ENCODE results near the gene CUX1.

Gene CUX1

DNA sequence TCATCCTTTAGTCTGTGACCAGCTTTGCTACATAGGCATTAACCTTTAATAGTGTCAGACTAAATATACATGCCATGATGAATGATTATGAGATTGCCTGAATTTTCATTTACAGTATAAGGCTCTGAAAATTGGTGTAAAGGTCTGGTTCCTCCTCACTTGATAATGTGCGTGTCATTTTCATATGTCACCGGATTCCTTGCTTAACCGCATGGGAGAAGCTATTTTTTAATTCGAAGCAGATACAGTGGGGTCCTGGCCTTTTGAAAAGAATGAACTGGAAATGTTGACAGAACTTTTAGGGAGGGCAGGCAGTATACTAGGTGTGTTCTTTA lies 276.9 kb downstream of the CUX1 start:
- Mint-ChIP-seq H3K27ac (no peak overlapping the region), H3K27me3 (no peaks in the 10 kb centered on the region), H3K4me3 (no peak overlapping the region), H3K4me1 (ENCODE audit: low read depth) (no peaks in the 10 kb centered on the region), H3K9me3 (ENCODE audit: low read depth) (no peaks in the 10 kb centered on the region), H3K36me3 (peaks cover 10% of the 10 kb centered on the region)

GRCh38 chr7:102095321-102096011 lies 278.0 kb downstream of the CUX1 start:
- Mint-ChIP-seq H3K27ac (no peak overlapping the region), H3K4me3 (no peak overlapping the region), H3K36me3 (peaks cover 5% of the 10 kb centered on the region), H3K4me1 (ENCODE audit: low read depth) (no peaks in the 10 kb centered on the region), H3K9me3 (ENCODE audit: low read depth) (no peaks in the 10 kb centered on the region), H3K27me3 (no peaks in the 10 kb centered on the region)

DNA sequence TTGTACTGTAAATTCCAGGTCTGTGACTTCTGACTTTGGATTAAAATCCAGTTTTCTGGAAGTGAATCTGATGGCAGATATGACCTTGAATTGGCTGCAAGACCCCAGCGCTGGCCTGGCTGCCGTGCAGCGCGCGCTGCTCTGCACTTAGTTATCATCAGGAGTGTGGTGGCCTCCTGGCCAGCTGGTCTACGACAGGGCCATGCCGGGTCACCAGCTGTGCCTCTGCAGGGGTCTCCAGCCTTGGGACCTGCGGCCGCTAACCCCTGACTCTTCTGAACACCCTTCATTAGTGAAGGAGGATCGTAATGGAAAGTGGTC lies 278.5 kb downstream of the CUX1 start:
- no peaks in the 10 kb centered on the region for H3K27me3 Mint-ChIP-seq
- H3K4me1 Mint-ChIP-seq (ENCODE audit: low read depth) = no peaks in the 10 kb centered on the region
- no peaks in the 10 kb centered on the region for H3K9me3 Mint-ChIP-seq (ENCODE audit: low read depth)
- no peak overlapping the region for H3K4me3 Mint-ChIP-seq
- H3K27ac Mint-ChIP-seq = no peak overlapping the region
- H3K36me3 Mint-ChIP-seq = peaks cover 5% of the 10 kb centered on the region

- no peaks in the 10 kb centered on the region for H3K4me1 Mint-ChIP-seq (ENCODE audit: low read depth)
- H3K36me3 Mint-ChIP-seq = peaks cover 5% of the 10 kb centered on the region
- no peak overlapping the region for H3K27ac Mint-ChIP-seq
- no peak overlapping the region for H3K4me3 Mint-ChIP-seq
- no peaks in the 10 kb centered on the region for H3K27me3 Mint-ChIP-seq
- no peaks in the 10 kb centered on the region for H3K9me3 Mint-ChIP-seq (ENCODE audit: low read depth)
These were observed 279.4 kb downstream of the CUX1 start for GRCh38 chr7:102096706-102097427.

GRCh38 chr7:102097601-102098161 lies 280.3 kb downstream of the CUX1 start:
- Mint-ChIP-seq H3K27ac (no peak overlapping the region), H3K4me3 (no peak overlapping the region), H3K36me3 (no peaks in the 10 kb centered on the region), H3K4me1 (ENCODE audit: low read depth) (no peaks in the 10 kb centered on the region), H3K9me3 (ENCODE audit: low read depth) (no peaks in the 10 kb centered on the region), H3K27me3 (no peaks in the 10 kb centered on the region)

DNA sequence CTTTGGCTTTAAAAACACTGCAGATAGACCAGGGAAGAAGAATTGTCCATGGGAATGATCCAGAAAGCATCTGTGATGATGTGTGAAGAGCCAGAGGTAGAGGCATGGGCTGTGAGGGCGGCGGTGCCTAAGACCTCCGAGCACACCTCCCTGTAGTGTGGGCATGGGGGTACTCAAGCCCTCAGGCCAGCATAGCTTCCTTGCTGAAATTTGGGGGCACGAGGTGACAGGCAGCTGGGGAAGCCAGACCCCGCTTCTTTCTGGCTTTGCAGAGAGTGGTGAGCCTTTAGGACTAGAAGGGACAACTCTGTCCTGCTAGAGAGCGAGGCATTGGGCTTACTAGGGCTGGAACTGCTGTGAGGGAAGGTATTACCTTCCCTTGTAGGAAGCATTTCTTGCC lies 281.6 kb downstream of the CUX1 start:
- no peaks in the 10 kb centered on the region for H3K4me1 Mint-ChIP-seq (ENCODE audit: low read depth)
- H3K4me3 Mint-ChIP-seq = no peak overlapping the region
- no peaks in the 10 kb centered on the region for H3K9me3 Mint-ChIP-seq (ENCODE audit: low read depth)
- no peaks in the 10 kb centered on the region for H3K27me3 Mint-ChIP-seq
- H3K36me3 Mint-ChIP-seq = peaks cover 2% of the 10 kb centered on the region
- no peak overlapping the region for H3K27ac Mint-ChIP-seq

DNA sequence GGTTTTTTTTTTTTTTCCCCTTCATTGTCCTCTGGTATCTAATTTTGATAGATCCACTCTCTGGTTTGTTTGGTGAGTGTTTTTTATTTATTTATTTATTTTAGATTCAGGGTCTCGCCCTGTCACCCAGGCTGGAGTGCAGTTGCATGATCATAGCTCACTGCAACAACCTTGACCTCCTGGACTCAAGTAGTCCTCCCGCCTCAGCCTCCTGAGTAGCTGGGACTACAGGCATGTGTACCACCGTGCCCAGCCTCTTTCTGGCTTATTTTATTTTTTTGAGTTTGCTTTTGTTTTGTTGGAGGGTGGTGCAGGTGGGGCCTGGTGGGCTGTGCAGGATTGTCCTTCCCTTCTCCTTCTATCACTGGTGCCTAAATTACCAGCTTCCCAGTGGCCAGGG lies 282.0 kb downstream of the CUX1 start:
- H3K9me3 Mint-ChIP-seq (ENCODE audit: low read depth) = no peaks in the 10 kb centered on the region
- H3K27ac Mint-ChIP-seq = no peak overlapping the region
- no peaks in the 10 kb centered on the region for H3K27me3 Mint-ChIP-seq
- H3K4me1 Mint-ChIP-seq (ENCODE audit: low read depth) = no peaks in the 10 kb centered on the region
- H3K36me3 Mint-ChIP-seq = peaks cover 4% of the 10 kb centered on the region
- no peak overlapping the region for H3K4me3 Mint-ChIP-seq

DNA sequence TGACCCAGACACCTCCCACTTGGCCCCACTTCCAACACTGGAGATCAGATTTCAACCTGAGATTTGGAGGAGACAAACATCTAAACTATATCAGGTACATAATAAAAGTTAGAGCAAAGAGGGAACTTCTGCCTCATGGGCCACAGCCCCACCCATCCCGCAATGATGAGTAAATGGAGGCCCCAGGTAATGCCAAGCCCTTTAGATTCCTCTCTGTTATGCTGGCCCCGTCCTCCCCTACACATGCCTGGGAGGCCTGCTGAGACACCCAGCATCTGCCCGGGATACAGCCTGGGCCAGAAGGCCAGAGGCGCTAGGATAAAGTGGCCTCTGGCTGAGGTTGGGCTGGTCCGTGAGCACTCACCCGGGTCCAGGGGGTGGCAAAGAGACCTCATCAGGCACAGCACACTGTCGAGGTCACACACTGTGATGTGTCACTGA lies 283.7 kb downstream of the CUX1 start:
- Mint-ChIP-seq H3K4me1 (ENCODE audit: low read depth) (no peaks in the 10 kb centered on the region), H3K27ac (no peak overlapping the region), H3K4me3 (no peak overlapping the region), H3K9me3 (ENCODE audit: low read depth) (no peaks in the 10 kb centered on the region), H3K36me3 (peaks cover 9% of the 10 kb centered on the region), H3K27me3 (no peaks in the 10 kb centered on the region)

GRCh38 chr7:102101926-102102325 lies 284.5 kb downstream of the CUX1 start:
- Mint-ChIP-seq H3K9me3 (ENCODE audit: low read depth) (no peaks in the 10 kb centered on the region), H3K27me3 (no peaks in the 10 kb centered on the region), H3K36me3 (peaks cover 10% of the 10 kb centered on the region), H3K4me3 (no peak overlapping the region), H3K4me1 (ENCODE audit: low read depth) (no peaks in the 10 kb centered on the region), H3K27ac (no peak overlapping the region)

DNA sequence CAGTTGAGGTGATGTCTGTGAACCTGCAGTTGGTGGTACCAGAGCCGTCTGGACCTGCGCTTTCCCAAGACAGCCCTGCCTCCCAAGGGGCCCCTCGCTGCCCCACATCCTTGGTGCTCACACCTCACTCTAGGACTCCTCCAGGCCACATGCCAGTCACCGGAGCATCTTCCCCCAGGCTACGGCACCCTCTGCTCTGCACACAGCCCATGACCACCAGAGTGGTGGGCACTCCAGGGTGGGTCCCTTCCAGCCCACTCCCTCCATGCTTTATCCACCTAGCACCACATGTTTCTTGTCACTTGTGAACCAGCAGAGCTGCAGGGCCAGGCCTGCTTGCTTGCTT lies 285.6 kb downstream of the CUX1 start:
- H3K27me3 Mint-ChIP-seq = no peaks in the 10 kb centered on the region
- H3K27ac Mint-ChIP-seq = no peak overlapping the region
- H3K4me1 Mint-ChIP-seq (ENCODE audit: low read depth) = no peaks in the 10 kb centered on the region
- H3K9me3 Mint-ChIP-seq (ENCODE audit: low read depth) = no peaks in the 10 kb centered on the region
- peaks cover 11% of the 10 kb centered on the region for H3K36me3 Mint-ChIP-seq
- no peak overlapping the region for H3K4me3 Mint-ChIP-seq

DNA sequence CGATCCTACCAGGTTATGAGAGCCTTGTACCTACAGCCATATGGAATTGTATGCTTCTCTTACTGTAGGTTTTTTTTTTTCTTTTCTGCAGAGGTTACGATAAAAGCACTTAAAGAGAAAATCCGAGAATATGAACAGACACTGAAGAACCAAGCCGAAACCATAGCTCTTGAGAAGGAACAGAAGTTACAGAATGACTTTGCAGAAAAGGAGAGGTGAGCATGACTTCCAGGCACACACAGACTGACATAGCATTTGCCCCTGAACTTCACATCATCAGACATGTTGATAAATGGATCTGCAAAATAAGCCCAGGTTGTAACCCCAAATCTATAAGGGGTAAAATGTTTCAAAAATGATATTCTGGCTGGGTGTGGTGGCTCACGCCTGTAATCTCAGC lies 286.8 kb downstream of the CUX1 start:
- Mint-ChIP-seq H3K4me1 (ENCODE audit: low read depth) (no peaks in the 10 kb centered on the region), H3K4me3 (no peak overlapping the region), H3K9me3 (ENCODE audit: low read depth) (no peaks in the 10 kb centered on the region)

DNA sequence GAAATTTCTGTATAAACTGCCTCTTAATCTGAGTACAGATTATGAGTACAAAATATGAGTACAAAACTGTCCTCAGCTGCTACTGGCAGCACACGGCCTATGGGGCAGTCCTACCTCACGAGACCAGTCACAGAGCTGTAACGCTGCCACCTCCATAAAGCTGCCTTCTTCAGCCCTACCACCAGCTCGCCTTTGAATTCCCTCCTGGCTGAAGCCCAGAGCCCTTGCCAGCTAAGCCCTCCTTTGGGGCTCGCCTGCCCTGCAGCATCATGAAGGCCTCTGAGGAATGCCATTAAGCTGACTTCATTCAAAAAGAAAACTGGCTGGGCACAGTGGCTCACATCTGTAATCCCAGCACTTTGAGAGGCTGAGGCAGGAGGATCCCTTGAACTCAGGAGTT lies 289.2 kb downstream of the CUX1 start:
- H3K9me3 Mint-ChIP-seq (ENCODE audit: low read depth) = no peaks in the 10 kb centered on the region
- H3K27ac Mint-ChIP-seq = no peak overlapping the region
- H3K4me3 Mint-ChIP-seq = no peak overlapping the region
- no peaks in the 10 kb centered on the region for H3K4me1 Mint-ChIP-seq (ENCODE audit: low read depth)
- no peaks in the 10 kb centered on the region for H3K27me3 Mint-ChIP-seq
- peaks cover 11% of the 10 kb centered on the region for H3K36me3 Mint-ChIP-seq

More for the DNA sequence above, 286.8 kb downstream of the CUX1 start:
- Mint-ChIP-seq H3K27ac (no peak overlapping the region), H3K27me3 (no peaks in the 10 kb centered on the region), H3K36me3 (peaks cover 11% of the 10 kb centered on the region)

DNA sequence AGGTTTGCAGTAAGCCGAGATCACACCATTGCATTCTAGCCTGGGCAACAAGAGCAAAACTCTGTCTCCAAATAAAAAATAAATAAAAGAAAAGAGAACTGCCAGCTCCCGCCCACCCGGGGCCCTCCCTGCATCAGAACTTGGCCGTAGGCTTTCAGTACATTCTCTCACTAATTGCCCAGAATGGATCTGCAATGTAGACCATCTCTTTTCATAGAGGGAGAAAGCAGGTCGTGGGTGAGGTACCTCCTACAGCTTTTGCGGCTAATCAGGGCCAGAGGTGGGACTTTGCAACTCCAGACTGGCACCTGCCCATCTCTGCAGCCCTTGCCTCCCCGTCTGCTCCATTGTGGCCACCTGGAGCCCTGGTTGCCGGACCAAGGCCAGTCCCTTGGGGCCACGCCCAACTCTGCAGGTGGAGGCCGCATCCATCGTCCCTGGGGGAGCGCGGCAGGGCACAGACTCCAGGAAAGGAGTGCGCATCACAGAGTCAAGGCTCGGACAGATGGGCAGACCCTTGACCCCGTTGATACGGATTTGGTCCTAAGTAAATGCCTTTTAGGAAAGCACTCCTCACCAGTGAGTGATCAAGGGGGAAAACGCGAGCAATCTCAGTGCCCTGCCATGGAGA lies 290.2 kb downstream of the CUX1 start:
- H3K27ac Mint-ChIP-seq = no peak overlapping the region
- H3K4me3 Mint-ChIP-seq = no peak overlapping the region
- no peaks in the 10 kb centered on the region for H3K4me1 Mint-ChIP-seq (ENCODE audit: low read depth)
- H3K27me3 Mint-ChIP-seq = no peaks in the 10 kb centered on the region
- peaks cover 11% of the 10 kb centered on the region for H3K36me3 Mint-ChIP-seq
- H3K9me3 Mint-ChIP-seq (ENCODE audit: low read depth) = no peaks in the 10 kb centered on the region

DNA sequence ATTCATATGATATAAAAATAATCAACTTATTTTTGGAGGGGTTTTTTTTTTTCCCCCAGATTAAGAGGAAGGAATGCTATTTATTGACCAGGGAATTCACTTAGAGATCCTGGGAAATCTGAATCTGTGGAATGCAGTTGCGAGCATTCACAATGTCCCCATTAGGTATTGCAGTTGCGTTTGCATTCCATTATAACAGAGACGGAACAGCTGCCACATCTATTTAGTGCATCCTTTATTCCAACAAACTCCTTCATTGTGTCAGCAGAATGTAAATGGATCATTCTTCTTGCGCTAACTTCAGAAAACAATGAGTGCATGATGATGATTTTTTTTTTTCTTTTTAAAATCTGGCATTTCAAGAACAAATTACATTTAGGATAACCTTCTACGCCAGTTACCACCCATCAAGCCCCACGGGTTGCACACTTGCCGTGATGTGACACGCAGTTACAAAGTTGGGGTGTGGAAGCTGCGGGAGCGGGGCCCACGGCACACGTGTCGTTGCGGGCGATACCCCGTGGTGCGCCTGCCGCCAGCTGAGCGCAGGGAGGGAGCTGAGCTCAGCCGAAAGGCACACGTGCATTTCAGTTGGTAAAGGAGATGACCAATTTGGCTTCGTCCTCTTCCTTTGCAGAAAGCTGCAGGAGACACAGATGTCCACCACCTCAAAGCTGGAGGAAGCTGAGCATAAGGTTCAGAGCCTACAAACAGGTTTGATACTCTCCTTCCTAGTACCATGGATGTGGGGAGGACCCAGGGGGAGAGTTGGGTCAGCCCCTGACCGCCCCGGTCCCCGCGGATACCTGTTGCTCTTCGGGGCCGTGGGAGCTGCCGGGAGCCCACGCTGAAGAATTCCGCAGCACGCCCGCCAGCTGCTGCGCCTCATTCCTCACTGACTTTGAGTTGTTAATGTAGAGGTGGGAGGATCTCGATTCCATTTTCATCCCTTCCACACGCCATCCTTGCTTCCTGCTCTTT lies 293.9 kb downstream of the CUX1 start:
- H3K36me3 Mint-ChIP-seq = peaks cover 14% of the 10 kb centered on the region
- no peaks in the 10 kb centered on the region for H3K27me3 Mint-ChIP-seq
- H3K27ac Mint-ChIP-seq = no peak overlapping the region
- H3K4me3 Mint-ChIP-seq = no peak overlapping the region
- H3K9me3 Mint-ChIP-seq (ENCODE audit: low read depth) = no peaks in the 10 kb centered on the region
- no peaks in the 10 kb centered on the region for H3K4me1 Mint-ChIP-seq (ENCODE audit: low read depth)

DNA sequence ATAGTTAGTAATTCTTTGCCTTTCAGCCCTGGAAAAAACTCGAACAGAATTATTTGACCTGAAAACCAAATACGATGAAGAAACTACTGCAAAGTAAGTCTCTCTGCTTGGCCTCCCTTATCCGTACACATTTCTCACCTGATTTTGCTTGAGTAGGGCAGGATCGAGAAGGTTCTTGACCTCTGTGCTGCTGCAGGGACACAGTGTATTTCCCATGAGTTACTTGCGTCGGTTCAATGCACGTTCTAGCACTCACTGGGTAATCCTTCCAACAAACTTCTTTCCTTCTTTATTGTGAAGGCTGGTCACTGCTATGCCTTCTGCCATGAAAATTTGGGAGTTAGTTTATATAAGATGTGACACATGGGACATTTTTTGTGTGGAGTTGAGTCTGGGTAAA lies 297.8 kb downstream of the CUX1 start:
- Mint-ChIP-seq H3K4me1 (ENCODE audit: low read depth) (no peaks in the 10 kb centered on the region), H3K27me3 (no peaks in the 10 kb centered on the region), H3K27ac (no peak overlapping the region), H3K4me3 (no peak overlapping the region), H3K36me3 (peaks cover 14% of the 10 kb centered on the region), H3K9me3 (ENCODE audit: low read depth) (no peaks in the 10 kb centered on the region)

Measured in activated naive CD8-positive, alpha-beta T cell (primary cell).